Neural cell (in vitro differentiated cells): ENCODE results near the gene MAMDC4. TPM values are rescaled to one million over a fixed set of nuclear protein-coding genes. Genes with fewer than 3 reads are reported as not detected.

Experiments
- H2AFZ ChIP-seq: fragments of 200-600, 300-800 bp; sonication (generic), shearing (Covaris generic); 2 replicates; pipeline ENCODE4 v1.6.0; 2014; ENCODE audit warnings: low read depth, mild to moderate bottlenecking, antibody characterized with exemption, low read length, moderate library complexity
- H3F3A ChIP-seq: fragments of 200-600 bp; shearing (Covaris generic); 2 replicates; pipeline ENCODE4 v1.6.1; 2016; ENCODE audit warnings: mild to moderate bottlenecking, moderate library complexity, mixed read lengths, antibody characterized with exemption, low read length; ENCODE audit not compliant: insufficient read depth, poor library complexity, severe bottlenecking
- H3K27ac ChIP-seq: fragments of 200-600, 300-800 bp; sonication (generic), shearing (Covaris generic); 2 replicates; pipeline ENCODE4 v1.5.1; 2014; ENCODE audit warnings: mild to moderate bottlenecking, low read length, moderate library complexity
- H3K27me3 ChIP-seq: fragments of 300-800, 200-600 bp; sonication (generic), shearing (Covaris generic); 2 replicates; pipeline ENCODE4 v1.6.0; 2014; ENCODE audit warnings: mild to moderate bottlenecking, low read depth, low read length, moderate library complexity; ENCODE audit not compliant: insufficient read depth
- H3K36me3 ChIP-seq: fragments of 300-800, 200-600 bp; sonication (generic), shearing (Covaris generic); 2 replicates; pipeline ENCODE4 v1.5.1; 2014; ENCODE audit warnings: mild to moderate bottlenecking, antibody characterized with exemption, low read length, moderate library complexity; ENCODE audit not compliant: insufficient read depth
- H3K4me2 ChIP-seq: fragments of 300-800, 200-600 bp; sonication (generic), shearing (Covaris generic); 2 replicates; pipeline ENCODE4 v1.6.0; 2014; ENCODE audit warnings: mild to moderate bottlenecking, low read length
- H3K4me3 ChIP-seq: fragments of 300-800, 200-600 bp; sonication (generic), shearing (Covaris generic); 2 replicates; pipeline ENCODE4 v1.5.1; 2014; ENCODE audit warnings: mild to moderate bottlenecking, low read length, moderate library complexity
- H3K79me2 ChIP-seq: fragments of 200-600 bp; shearing (Covaris generic); replicated peaks from 2 replicates; pipeline ENCODE4 v1.6.0; 2014; ENCODE audit warnings: mild to moderate bottlenecking, low read length, moderate library complexity; ENCODE audit not compliant: insufficient read depth
- H3K9ac ChIP-seq: fragments of 300-800, 200-600 bp; sonication (generic), shearing (Covaris generic); 2 replicates; pipeline ENCODE4 v1.6.1; 2016; ENCODE audit warnings: mild to moderate bottlenecking, low read length, mixed read lengths
- H3K9me2 ChIP-seq: fragments of 200-600 bp; shearing (Covaris generic); 2 replicates; pipeline ENCODE4 v1.6.1; 2016; ENCODE audit warnings: mild to moderate bottlenecking, low read length, mixed read lengths; ENCODE audit not compliant: insufficient read depth
- H3K9me3 ChIP-seq: fragments of 200-600, 300-800 bp; sonication (generic), shearing (Covaris generic); 2 replicates; pipeline ENCODE4 v1.6.1; 2016; ENCODE audit warnings: mild to moderate bottlenecking, mixed run types, low read length, moderate library complexity, mixed read lengths
- H4K20me1 ChIP-seq: fragments of 200-600 bp; shearing (Covaris generic); 2 replicates; pipeline ENCODE4 v1.6.1; 2016; ENCODE audit warnings: mild to moderate bottlenecking, mixed run types; ENCODE audit not compliant: insufficient read depth
- EP300 ChIP-seq: fragments of 450-650 bp; conservative IDR thresholded peaks from 2 replicates; pipeline ENCODE4 v1.6.1; 2014; ENCODE audit warnings: antibody characterized with exemption, mild to moderate bottlenecking, moderate library complexity; ENCODE audit not compliant: poor library complexity, severe bottlenecking
- EZH2 ChIP-seq: fragments of 200-600, 300-800 bp; shearing (Covaris generic), sonication (generic); IDR thresholded peaks from 2 replicates; pipeline ENCODE4 v1.6.1; 2014; ENCODE audit warnings: antibody characterized with exemption, low read length, borderline replicate concordance, mild to moderate bottlenecking; ENCODE audit not compliant: insufficient read depth, poor library complexity, severe bottlenecking
- MXI1 ChIP-seq: fragments of 450-650 bp; conservative IDR thresholded peaks from 2 replicates; pipeline ENCODE4 v1.6.1; 2014; ENCODE audit warnings: antibody characterized with exemption, mild to moderate bottlenecking; ENCODE audit not compliant: poor library complexity, severe bottlenecking
- POLR2AphosphoS5 ChIP-seq: IDR thresholded peaks from 2 replicates; pipeline ENCODE4 v1.6.1; 2012
- RAD21 ChIP-seq: fragments of 450-650 bp; conservative IDR thresholded peaks from 2 replicates; pipeline ENCODE4 v1.6.1; 2014; ENCODE audit warnings: antibody characterized with exemption, mild to moderate bottlenecking, moderate library complexity
- SMC3 ChIP-seq: fragments of 450-650 bp; conservative IDR thresholded peaks from 2 replicates; pipeline ENCODE4 v1.6.1; 2014; ENCODE audit warnings: antibody characterized with exemption, mild to moderate bottlenecking, moderate library complexity; ENCODE audit not compliant: poor library complexity
- TAF1 ChIP-seq: IDR thresholded peaks from 2 replicates; pipeline ENCODE4 v1.6.1; 2012; ENCODE audit warnings: low read depth
- polyA plus RNA-seq: library from polyadenylated mRNA; depleted of rRNA; stranded (reverse); fragments of >200 nt; gene quantifications from 2 replicates; pipeline ENCODE4 v1.2.3, GENCODE V29; 2014
- TF ChIP-seq, protein P1 (sequence below): fragments of 450-650 bp; IDR thresholded peaks from 2 replicates; pipeline ENCODE4 v1.5.1; 2014; ENCODE audit warnings: antibody characterized with exemption, mild to moderate bottlenecking, moderate library complexity; ENCODE audit not compliant: poor library complexity, severe bottlenecking
- TF ChIP-seq, protein P2 (sequence below): IDR thresholded peaks from 2 replicates; pipeline ENCODE4 v1.6.1; 2012; ENCODE audit warnings: borderline replicate concordance

Gene MAMDC4
- polyA plus RNA-seq, 1 donor from 2014 or later = 13.1 TPM

DNA sequence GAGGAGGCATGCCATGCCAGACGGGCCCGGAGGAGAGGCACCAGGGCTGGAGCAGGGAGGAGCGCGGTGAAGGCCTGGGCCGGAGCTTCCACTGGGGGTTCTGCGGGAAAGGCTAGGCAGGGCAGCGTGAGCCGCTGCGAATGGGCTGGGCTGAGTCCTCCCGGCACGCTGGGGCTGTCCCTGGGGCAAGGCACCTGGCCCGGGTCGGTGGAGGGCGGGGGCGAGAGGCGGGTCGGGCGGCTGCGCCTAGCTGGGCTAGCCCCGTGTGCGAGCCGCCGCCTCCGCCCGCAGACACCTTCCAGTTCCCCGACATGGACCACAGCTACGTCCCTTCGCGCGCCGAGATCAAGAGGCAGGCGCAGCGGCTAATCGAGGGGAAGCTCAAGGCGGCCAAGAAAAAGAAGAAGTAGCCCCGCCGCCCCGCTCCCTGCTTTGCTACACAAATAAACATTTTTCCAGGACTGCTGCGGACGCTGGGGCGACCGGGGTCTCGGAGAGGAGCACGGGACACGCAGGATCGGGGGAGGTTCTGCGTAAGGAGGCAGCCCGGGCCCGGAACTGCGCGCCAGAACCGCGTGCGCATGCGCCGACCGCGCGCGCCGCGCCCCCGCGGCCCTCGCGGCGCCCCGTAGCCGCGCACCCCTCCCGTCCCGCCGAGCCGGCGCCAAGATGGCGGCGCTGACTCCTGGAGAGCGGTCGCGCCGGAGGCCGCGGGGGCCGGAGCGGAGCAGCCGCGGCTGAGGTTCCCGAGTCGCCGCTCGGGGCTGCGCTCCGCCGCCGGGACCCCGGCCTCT lies 44.7 kb upstream of the MAMDC4 start, which contains the start of gene RABL6:
TSS of gene RABL6 (plus strand) at position 668 of the 794 bp plus-strand sequence. CDS start 249 bp downstream, outside the sequence.
- H3K27me3 ChIP-seq = no peaks in the 10 kb centered on the region
- no peaks in the 10 kb centered on the region for H3K36me3 ChIP-seq
- H4K20me1 ChIP-seq = no peaks in the 10 kb centered on the region
- TF ChIP-seq, protein P1, sequence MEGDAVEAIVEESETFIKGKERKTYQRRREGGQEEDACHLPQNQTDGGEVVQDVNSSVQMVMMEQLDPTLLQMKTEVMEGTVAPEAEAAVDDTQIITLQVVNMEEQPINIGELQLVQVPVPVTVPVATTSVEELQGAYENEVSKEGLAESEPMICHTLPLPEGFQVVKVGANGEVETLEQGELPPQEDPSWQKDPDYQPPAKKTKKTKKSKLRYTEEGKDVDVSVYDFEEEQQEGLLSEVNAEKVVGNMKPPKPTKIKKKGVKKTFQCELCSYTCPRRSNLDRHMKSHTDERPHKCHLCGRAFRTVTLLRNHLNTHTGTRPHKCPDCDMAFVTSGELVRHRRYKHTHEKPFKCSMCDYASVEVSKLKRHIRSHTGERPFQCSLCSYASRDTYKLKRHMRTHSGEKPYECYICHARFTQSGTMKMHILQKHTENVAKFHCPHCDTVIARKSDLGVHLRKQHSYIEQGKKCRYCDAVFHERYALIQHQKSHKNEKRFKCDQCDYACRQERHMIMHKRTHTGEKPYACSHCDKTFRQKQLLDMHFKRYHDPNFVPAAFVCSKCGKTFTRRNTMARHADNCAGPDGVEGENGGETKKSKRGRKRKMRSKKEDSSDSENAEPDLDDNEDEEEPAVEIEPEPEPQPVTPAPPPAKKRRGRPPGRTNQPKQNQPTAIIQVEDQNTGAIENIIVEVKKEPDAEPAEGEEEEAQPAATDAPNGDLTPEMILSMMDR = no peak
- peak; percentile 65 for TF ChIP-seq MXI1
- TF ChIP-seq TAF1 = peak; percentile 83
- TF ChIP-seq EZH2 = no peak
- TF ChIP-seq POLR2AphosphoS5 = peak; percentile 79
- no peak for TF ChIP-seq RAD21
- no peak for TF ChIP-seq SMC3
- TF ChIP-seq EP300 = peak; percentile 46
- TF ChIP-seq, protein P2, sequence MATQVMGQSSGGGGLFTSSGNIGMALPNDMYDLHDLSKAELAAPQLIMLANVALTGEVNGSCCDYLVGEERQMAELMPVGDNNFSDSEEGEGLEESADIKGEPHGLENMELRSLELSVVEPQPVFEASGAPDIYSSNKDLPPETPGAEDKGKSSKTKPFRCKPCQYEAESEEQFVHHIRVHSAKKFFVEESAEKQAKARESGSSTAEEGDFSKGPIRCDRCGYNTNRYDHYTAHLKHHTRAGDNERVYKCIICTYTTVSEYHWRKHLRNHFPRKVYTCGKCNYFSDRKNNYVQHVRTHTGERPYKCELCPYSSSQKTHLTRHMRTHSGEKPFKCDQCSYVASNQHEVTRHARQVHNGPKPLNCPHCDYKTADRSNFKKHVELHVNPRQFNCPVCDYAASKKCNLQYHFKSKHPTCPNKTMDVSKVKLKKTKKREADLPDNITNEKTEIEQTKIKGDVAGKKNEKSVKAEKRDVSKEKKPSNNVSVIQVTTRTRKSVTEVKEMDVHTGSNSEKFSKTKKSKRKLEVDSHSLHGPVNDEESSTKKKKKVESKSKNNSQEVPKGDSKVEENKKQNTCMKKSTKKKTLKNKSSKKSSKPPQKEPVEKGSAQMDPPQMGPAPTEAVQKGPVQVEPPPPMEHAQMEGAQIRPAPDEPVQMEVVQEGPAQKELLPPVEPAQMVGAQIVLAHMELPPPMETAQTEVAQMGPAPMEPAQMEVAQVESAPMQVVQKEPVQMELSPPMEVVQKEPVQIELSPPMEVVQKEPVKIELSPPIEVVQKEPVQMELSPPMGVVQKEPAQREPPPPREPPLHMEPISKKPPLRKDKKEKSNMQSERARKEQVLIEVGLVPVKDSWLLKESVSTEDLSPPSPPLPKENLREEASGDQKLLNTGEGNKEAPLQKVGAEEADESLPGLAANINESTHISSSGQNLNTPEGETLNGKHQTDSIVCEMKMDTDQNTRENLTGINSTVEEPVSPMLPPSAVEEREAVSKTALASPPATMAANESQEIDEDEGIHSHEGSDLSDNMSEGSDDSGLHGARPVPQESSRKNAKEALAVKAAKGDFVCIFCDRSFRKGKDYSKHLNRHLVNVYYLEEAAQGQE = peak; percentile 54
- H3F3A ChIP-seq = no peaks in the 10 kb centered on the region
- H3K27ac ChIP-seq = peak within 1 kb of the TSS; percentile 76
- H3K9me3 ChIP-seq = no peaks in the 10 kb centered on the region
- H2AFZ ChIP-seq = peak within 1 kb of the TSS; percentile 60
- H3K4me2 ChIP-seq = peak within 1 kb of the TSS; percentile 95
- H3K9me2 ChIP-seq = no peaks in the 10 kb centered on the region
- H3K9ac ChIP-seq = peak within 1 kb of the TSS; percentile 80
- H3K79me2 ChIP-seq = peaks cover 28% of the 10 kb centered on the region
- H3K4me3 ChIP-seq = peak within 1 kb of the TSS; percentile 80

DNA sequence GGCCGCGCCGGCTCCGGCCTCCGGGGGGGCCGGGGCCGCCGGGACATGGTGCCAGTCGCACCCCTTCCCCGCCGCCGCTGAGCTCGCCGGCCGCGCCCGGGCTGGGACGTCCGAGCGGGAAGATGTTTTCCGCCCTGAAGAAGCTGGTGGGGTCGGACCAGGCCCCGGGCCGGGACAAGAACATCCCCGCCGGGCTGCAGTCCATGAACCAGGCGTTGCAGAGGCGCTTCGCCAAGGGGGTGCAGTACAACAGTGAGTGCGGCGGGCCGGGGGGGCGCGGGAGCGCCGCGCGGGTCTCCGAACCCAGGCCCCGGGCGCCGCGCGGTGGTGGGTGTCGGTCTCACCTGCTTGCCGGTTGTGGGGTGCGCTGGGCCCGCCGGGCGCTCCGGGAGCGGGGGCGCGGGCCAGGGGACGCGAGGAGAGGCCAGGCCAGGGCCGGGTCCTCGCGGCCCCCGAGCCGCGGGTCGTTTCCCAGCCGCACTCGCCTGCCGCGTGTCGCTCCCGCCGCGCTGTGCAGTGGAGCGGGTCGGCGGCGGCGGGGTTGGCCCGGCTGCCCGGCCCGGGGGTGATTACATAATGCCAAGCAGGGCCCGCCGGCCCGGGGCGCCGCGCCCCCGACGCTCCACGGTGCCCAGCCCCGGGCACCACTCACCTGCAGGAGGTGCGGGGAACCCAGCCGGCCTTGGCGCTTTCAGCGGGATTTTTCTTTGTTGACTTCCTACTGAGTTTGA lies 43.9 kb upstream of the MAMDC4 start:
- Histone ChIP-seq H3F3A (no peaks in the 10 kb centered on the region), H3K27me3 (no peaks in the 10 kb centered on the region), H2AFZ (no peak overlapping the region), H3K9me2 (no peaks in the 10 kb centered on the region), H3K4me2 (peak overlapping the region; percentile 95), H3K79me2 (peaks cover 28% of the 10 kb centered on the region), H3K4me3 (peak overlapping the region; percentile 76), H3K36me3 (no peaks in the 10 kb centered on the region), H3K9ac (peak overlapping the region; percentile 80), H4K20me1 (no peaks in the 10 kb centered on the region), H3K27ac (peak overlapping the region; percentile 53), H3K9me3 (no peaks in the 10 kb centered on the region)
- TF ChIP-seq, protein P2 = no peak
- peak; percentile 15 for TF ChIP-seq SMC3
- TF ChIP-seq, protein P1 = peak; percentile 42
- TF ChIP-seq TAF1 = peak; percentile 24
- TF ChIP-seq POLR2AphosphoS5 = no peak
